GM19099 (cell line): Measurements from ENCODE around the gene FZD7.

Source experiments
- POLR2A ChIP-seq: IDR thresholded peaks from 3 replicates; pipeline ENCODE4 v1.6.1; 2011; ENCODE audit warnings: low read depth; ENCODE audit not compliant: insufficient read length; ENCODE audit errors: extremely low read depth

The FZD7 gene

DNA sequence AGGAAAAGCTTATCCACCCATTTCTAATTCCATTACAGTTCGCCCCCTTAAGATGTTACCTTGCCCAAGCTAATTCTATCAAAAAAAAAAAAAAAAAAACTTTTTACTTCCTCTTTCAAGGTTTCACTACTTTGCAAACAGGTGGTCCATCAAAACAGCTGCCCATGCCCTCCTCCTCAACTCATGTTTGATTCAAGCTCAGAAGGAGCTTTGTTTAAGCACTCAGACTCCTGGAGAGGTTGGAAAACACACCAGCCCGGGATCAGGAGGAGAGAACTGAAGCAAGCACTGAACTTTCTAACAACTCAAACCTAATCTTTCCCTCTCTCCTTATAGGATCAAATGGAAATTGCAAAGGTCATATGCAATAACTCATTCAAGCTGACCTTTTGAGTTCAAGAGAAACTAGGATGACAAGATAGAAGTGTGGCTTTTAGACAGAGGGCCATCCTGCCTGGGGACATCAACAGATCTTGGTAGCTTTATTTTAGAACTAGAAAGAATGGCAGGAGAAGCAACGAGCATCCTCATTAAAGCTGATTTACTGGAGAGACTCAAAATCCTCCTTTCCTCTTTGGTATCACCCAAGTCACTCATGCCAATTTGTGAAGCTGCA, 28.3 kb upstream of the FZD7 start:
- no peak for TF ChIP-seq POLR2A

DNA sequence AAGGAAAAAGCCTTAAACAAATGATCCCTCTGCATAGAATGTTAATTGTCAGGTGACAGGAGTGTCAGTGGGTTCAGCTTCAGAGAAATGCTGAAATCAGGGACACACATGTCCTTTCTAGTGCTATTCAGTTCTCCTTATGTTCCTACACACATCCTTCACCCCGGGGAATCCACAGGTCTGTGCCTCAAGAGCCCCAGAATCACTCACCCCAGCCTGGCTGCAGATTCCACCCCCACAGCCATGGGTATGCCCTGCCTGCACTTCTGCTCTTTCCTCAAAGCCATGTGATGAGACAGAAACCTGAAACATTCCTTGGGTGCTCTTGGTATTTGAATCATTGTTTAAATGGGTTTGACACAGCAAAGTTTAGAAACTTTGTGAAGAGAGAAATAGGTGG, 27.4 kb upstream of the FZD7 start:
- TF ChIP-seq POLR2A: no peak

DNA sequence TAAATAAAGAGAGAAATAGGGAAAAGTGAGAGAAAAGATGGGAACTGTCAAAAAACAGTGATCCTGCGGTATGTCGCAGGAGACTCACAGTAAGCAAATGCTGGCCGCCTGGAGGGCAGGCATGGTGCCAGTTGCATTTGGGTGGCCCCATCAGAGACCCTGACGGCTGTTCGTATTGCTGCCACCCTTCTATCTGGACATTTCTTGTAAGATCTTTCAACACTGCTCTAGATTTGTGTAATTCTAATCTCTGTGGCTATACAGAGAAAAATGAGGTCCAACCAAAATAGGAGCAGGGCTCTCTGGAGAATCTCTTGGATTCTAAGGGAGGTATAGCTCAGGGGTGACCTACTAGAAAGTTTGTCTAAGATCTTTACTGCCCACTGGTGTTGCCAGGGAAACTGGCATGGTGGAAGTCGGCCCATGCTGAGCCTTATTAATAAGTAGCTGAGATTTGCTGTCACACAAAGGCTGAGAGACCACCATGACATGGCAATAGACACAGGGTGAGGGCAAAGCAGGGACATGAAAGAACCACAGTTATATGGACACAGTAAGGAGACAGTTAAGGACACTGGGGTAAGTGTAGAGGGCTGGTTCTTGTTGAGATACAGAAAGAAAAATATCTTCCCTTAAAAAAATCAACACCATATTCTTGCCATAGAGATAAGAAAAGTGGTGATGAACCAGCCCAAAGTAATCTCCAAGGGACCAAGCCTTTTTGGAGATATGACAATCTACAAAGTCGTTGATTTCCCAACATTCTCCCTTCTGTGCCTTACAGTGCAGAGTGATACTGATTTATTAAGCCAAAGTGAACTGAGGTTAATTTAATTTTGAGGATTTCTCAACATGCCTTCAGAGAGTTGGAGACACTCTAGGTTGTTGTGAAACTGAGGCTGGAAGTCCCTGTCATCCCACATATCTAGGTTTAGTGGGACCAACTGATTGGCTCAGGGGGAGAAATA, 26.4 kb upstream of the FZD7 start:
- no peak for TF ChIP-seq POLR2A

DNA sequence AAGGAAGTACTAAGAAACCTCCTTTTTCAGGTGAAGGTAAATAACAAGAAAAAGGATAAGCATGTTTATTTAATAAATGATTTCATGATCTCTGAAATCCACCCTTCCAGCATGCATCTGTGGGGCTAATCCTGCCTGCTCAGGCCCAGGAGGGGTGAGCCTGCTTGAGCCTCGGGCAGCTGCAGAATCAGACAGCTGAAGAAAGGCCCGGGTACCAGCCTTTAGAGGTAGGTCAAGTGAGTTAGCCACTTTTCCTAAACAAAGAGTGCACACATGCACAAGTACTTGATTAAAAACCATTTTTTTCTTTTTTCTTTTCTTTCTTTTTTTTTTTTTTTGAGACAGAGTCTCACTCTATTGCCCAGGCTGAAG, 25.7 kb upstream of the FZD7 start:
- TF ChIP-seq POLR2A: no peak

DNA sequence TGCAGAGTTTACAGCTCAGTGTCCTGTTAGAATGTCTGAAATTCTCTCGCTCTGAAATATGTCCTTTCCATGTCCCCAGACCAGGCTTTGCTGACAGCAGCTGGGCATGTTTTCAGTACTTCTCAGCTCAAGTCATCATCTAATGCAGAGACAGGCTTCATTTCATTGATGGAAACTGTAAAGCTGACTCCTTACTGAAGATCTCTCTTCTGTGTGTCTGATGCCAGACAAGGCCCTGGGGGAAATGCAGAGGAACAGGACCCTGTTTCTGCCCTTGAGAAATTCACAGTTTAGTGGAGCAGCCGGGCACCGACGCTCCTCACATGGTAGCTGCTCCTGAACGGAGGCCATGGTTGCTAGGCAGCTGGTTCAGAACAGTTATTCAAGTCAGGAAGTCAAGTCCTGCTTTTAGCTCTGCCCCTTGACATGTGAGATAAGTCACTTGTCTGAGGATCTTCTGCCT, 24.6 kb upstream of the FZD7 start:
- TF ChIP-seq POLR2A: no peak

DNA sequence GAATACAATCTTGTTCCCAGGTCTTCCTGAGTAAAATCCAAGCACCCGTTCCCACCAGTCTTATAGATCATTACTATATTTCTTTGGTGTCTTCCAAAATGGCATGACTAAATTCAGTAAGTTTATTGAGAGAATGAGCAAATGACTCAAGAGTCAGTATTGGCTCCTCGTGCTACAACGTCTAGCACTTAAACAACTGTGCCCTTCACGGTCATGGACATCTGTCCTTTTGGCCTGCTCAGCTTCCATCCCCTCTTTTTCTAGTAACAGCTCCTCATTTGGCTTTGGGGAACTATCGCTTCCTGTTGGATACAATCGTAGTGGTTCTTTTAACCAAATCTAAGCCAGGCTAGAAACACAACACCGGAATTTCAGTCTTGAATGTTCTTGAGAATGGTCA, 24.1 kb upstream of the FZD7 start:
- TF ChIP-seq POLR2A: no peak

DNA sequence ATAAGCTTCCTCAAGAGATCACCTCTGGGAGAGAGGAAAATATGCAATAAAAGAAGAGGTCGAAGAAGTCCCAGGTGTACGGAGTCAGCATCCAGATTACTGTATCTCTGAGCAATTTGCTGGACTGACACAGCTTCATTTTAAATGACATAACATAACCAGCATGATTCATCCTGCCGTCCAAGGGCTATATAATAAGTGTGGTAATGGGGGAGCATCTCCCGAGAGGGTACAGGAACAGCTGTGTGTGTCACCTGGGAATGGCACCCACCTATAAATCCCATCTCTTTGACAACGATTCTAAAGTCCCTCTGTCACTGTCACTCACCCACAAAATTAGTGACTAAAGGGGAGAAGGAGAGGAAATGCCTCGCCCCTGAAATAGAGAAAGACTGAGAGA, 19.3 kb upstream of the FZD7 start:
- no peak for TF ChIP-seq POLR2A

DNA sequence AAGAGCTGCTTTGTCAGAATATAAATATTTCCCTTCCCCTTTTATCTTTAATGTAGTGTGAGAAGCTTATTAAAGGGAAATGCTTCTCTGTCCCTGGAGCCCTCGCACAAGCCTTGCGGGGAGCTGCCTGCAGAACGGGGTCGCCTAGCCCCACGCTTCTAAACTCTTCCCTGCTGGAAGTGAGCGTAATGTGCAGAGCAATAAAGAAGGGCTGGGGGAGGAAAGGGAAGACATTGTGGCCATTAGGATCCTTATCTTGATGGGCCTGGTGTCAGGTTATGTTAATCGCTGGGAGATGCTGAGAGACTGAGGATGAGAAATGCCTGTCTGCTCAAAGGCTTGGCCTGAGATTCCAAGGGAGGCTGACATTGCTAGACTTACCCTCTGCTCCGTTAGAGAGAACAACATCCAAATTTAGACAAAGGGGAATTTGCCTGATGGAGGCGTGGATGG, 18.9 kb upstream of the FZD7 start:
- no peak for TF ChIP-seq POLR2A

DNA sequence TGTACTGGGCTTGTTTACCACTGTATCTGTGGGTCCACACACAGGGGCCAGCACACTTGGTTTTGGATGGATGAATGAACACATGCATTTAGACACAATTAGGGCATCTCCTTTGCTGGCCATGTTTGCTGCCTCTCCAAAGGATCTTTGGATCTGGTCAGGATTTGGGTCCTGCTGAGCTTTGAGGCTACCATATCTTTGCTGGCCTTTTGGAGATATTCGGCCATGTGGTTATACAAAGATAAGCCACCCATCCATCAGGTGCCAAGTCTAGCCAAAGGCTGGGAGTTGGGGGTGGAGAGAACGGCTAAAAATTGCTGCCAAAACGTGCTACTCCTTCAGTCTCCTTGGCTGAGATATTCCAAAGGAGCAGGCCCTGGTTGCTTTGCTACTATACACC, 18.2 kb upstream of the FZD7 start:
- no peak for TF ChIP-seq POLR2A

DNA sequence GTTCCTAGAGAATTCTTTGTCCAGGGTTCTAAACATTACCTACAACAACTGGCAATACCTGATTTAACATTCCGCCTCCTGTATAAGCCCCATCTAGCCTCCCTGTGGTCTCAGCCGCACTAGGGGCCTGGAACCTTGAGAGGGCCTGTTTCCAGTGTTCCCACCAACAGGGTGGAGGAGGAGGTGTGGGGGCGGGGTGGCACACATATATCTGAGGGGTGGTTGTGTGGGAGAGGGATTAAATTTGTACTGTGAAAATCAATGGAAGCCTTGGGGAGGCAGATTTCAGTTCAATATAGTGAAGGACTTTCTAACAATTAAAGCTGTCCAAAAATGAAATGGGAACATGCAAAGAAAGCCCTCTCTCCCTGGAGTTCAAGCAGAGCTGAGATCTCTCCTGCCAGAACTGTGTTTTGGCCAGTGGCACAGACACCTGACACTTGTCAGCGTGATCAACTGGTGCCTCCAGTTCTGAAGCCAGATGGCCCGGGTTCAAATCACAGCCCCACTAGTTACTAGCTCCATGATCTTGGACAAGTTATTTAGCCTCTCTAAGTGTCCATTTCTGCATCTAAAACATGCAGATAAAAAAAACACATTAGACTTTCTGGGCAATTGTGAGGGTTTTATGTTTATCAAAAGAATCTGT, 17.0 kb upstream of the FZD7 start:
- TF ChIP-seq POLR2A: no peak

DNA sequence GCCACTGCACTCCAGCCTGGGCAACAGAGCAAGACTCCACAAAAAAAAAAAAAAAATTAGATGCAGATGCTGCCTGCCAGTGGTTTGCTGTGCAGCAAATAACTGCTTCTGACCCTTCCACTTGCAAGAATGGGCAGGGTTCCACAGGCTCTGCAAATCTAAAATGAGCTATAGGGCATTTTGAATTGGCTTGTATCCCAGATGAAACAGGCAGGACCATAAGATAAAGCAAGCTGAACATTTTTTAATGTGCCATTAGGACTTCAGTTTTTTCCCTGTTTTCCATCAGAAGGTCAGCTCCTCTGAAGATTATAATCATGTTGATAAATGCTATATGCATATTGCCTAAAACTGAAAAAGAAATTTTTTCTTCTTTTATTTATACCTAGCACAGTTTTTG, 15.7 kb upstream of the FZD7 start:
- no peak for TF ChIP-seq POLR2A

DNA sequence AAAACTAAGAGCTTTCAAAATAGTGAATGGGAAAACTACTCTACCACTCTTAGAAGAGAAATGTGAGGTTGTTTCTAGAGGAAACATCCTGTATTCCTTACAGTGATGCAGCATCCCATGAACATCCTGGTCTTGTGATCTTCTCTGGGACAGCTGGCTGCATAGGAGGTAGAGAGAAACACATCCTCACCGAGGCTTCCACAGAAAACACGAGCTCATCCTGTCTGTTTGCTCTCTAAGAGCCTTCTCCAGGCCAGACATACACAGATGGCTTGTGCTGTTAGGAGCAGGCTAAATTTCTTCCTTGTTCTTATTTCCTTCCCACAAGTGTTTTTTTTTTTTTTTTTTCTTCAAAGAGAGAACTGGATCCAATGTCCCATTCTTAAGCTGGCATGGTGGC, 14.7 kb upstream of the FZD7 start:
- no peak for TF ChIP-seq POLR2A

DNA sequence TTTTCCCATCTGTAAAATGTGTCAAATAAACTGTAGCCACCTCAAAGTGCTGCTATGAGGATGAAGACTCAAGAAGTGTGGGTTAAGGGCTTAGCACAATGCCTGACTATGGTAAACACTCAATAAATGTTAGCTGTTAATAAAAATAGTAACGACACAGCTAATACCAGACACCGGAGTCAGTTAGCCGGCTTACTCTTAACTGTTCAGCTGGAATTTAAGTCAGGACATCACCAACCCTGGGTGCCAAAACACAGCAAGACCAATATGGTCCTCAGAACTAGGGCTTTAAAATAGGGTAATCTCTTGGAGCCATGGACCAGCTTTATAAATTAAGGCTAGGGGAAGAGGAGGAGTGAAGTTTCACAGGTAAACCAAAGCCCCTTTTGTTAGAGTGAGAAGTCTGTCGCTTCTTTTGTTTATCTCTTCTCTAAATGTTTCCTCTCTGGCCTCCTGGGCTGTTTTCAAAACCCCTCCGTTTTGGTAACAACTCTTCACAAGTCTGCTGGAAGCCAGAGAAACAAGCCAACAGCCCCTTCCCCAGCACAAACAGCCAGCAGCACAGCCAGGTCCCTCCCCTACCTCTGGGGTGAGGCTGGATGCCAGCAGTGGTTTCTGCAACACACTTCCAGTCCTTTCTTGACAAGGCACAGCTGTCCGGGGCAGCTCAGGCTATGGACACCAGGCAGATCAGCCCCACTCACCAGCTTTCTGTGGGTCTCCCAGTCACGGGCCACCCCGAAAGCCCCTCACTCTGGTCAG, 13.8 kb upstream of the FZD7 start:
- no peak for TF ChIP-seq POLR2A

DNA sequence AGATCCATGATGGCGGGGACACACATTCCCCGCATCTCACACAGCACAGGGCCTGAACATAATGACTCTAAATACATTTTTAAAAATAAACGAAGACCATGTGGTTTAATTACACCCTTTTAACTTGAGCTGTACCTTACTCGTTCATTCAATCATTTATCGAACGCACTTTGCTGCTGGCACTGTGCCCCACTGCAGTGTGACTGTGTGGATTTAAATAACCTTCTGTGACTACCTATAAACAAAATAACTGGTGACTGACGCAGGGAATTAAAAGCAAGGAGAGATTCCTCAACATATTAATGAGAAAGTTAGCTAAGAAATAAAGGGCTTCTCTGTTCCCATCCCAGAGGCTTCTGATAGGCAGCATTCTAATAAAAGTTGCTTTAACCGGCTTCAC, 10.9 kb upstream of the FZD7 start:
- no peak for TF ChIP-seq POLR2A

DNA sequence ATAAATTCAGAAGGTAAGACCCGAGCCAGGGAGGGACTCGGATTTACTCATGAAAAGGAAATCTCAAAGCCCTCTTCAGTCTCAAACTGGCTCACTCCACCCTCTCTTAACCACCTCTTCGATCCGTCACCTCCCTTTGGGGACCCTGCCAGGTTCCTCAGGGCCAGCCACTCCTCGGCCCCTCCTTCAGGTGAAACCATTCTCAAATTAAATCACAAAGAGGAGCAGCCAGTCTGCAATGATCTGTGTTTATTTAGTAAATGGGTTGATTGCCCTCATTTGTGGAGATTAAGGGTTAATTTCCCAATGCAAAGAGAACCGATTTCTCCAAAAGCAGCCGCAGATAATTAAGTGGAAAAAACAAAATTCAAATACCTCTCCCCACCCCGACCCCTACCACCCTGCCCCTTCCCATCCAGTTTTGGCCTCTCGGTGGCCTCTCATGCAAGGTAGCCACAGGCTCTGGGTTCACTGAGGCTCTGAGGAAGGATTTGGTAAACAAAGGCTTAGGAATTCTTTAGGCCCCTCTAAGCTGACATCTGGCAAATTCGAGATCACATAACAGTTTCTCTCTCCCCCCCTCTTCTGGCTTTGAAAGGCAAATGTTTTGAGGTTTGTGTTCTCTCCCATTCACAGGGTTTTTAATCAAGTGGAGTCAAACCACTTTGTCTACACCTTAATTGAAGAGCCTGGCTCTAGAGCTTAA, 10.3 kb upstream of the FZD7 start:
- no peak for TF ChIP-seq POLR2A

DNA sequence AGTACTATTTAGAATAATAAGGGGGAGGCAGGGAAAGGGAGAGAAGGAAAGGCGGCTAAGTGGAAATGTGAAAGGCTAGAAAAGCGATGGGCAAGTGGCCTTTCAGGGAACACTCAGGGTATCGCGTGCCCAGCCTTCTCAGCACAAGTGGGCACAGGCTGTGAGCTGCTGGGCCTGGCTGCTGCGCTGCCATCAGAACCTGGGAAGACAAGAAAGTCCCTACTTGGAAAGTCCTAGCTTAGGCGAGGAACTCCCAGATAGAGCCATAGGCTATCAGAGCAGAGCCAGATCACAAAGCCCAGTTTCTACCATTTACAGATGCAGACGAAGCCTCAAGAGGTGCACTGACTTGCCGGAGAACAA, 9.8 kb upstream of the FZD7 start:
- TF ChIP-seq POLR2A: no peak
